Psoas muscle (tissue), 8 donors: Measurements from ENCODE around the gene CAB39L. TPM values are rescaled to one million over a fixed set of nuclear protein-coding genes. Genes with fewer than 3 reads are reported as not detected.

Experiments used
- ATAC-seq, 4 donors: fragments of 200-7000 bp; cut with Tn5 transposase; one replicate each; pipeline ENCODE4 v1.9.1; 2020; ENCODE audit warnings: moderate library complexity in 3 of 4, mild to moderate bottlenecking in 2 of 4
- DNase-seq, 2 donors: peaks; one replicate each; pipeline ENCODE4 v3.0.0-alpha.2; 2020
- H3K27ac ChIP-seq: fragments of 200-600 bp; one replicate; pipeline ENCODE4 v1.8.0; 2022
- H3K27me3 ChIP-seq, 3 donors: fragments of 200-600 bp in 1 of 3; one replicate each; pipeline versions ENCODE4 v1.6.1 to v1.8.0; 2013 to 2022; ENCODE audit warnings: low read length in 2 of 3, mild to moderate bottlenecking in 2 of 3, moderate library complexity in 1 of 3; ENCODE audit not compliant: insufficient read depth in 3 of 3
- H3K36me3 ChIP-seq, 2 donors: fragments of 200-600 bp in 1 of 2; one replicate each; pipeline versions ENCODE4 v1.6.1 to v1.8.0; 2013 to 2022; ENCODE audit warnings: low read depth in 1 of 2, mild to moderate bottlenecking in 1 of 2, moderate library complexity in 1 of 2; ENCODE audit not compliant: insufficient read depth in 1 of 2
- H3K4me1 ChIP-seq: fragments of 200-600 bp; one replicate; pipeline ENCODE4 v1.8.0; 2022
- H3K4me3 ChIP-seq: fragments of 200-600 bp; one replicate; pipeline ENCODE4 v1.8.0; 2022; ENCODE audit warnings: mild to moderate bottlenecking
- H3K9me3 ChIP-seq: fragments of 200-600 bp; one replicate; pipeline ENCODE4 v1.8.0; 2022
- WGBS, 3 donors: extraction: QIAGEN DNeasy Blood & Tissue Kit; methylation state at CpG; one replicate each; pipeline versions ENCODE4 v1.1.6 to v1.1.7; 2013; 5-methylcytosine and 5-hydroxymethylcytosine counted together
- intact Hi-C, 2 donors: fragments of 100-400 bp; cut with DNase I; formaldehyde crosslinking; loops; one replicate each; pipeline versions ENCODE4 v1.11.0 to v1.14.2; 2022
- polyA plus RNA-seq, 3 donors: library from polyadenylated mRNA; stranded (reverse); fragments of 200-250 nt; gene quantifications; one replicate each; pipeline ENCODE4 v1.2.3, GENCODE V29; 2013
- total RNA-seq, 4 donors: library from RNA; stranded (reverse); fragmentation: NEBNext Ultra II Directional in 2 of 4; extraction: Animal tissue kit (Norgen Biotek cat#: 25700) in 2 of 4; gene quantifications; one replicate each; pipeline versions ENCODE4 v1.2.1 to v1.2.4, GENCODE V29; 2021 to 2023
- TF ChIP-seq, protein P1 (sequence below): fragments of 200-600 bp; IDR thresholded peaks from one replicate; pipeline ENCODE4 v1.8.0; 2022; ENCODE audit warnings: antibody characterized with exemption
- donor health status: healthy with polysubstance abuse.
- donor health status: DM: no; HTN: no; CAD: no; lungs with moderate emphysema.
- donor health status: Bipolar disorder and iron deficiency.
- donor health status: healthy.
- donor health status: DM: yes; HTN: yes; CAD: no.
- donor health status: DM: no; HTN: no; CAD: no.
- donor health status: DM: no; HTN: no; CAD: no.
- donor health status: DM: yes; HTN: yes; CAD: no.

CAB39L gene
- total and polyA plus RNA-seq, 7 donors: 1.5 to 13.3 (median 3.0) TPM

DNA sequence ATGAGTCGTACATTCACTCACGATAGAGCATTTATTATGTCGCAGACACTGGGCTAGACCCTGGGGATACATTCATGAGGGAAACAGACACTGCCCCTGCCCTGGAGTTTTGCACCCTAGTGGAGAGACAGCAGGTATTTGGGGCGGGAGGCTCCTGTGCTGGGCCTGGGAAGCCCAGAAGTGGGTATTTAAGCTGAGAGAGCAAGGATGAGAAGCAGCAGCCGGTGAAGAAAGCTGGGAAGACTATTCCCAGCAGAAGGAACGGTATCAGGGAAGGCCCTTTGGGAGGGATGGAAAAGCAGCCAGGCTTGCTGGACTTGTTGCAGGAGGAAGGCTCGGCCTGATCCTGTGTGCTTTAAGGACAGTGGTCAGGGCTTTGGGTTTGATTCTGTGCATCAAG lies 141.6 kb downstream of the CAB39L start:
- 69 to 82% (median 77%) methylated on average over 7 of the region's 7 CpGs for WGBS, 3 donors
- H3K27ac ChIP-seq: no peak overlapping the region
- intact Hi-C loops: loop anchor here in 1 of 2 donors (5.0 to 10.0 kb wide), 2 partner anchors 135 to 543 kb away; no protein-coding TSS in a partner anchor

DNA sequence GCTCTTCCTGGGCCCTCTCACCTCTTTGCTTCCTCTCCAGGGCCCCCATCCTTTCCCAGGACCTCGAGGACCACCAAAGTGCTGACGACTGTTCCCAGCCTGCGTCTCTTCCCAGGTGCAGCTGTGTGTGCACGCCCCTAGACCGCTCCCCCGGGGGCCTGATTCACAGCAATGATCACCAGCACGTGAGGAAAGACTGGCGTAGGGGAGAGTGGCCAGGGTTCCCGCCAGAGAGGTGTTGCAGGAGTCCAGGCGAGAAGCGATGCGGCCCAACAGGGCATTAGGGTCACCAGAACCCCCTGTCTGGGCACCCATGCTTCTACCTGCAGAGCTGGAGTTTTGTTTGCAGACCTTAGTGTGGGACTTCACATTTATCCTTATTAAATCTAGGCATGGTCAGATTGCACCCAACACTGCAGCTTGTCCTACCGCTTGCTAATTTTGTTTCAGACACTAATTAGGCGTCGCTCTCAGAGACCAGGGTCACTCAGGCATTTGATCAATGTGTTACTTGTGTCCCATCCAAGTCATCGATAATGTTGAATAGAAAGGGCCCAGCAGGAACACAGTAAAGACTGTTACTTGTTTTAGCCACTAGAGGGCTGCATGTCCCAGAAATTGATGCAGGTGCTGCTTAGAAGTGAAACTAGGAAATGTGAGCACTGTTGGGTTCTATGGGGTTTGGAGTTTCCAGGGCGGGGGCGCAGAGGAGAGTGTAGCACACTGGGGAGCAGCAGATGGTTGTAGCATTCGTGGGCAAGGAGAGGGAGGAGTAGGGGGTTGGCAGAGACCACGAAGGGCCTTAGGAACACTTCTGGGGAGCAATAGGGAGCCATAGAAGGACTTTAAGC lies 142.9 kb downstream of the CAB39L start:
- peak overlapping the region; percentile 52 for H3K4me3 ChIP-seq
- TF ChIP-seq, protein P1, sequence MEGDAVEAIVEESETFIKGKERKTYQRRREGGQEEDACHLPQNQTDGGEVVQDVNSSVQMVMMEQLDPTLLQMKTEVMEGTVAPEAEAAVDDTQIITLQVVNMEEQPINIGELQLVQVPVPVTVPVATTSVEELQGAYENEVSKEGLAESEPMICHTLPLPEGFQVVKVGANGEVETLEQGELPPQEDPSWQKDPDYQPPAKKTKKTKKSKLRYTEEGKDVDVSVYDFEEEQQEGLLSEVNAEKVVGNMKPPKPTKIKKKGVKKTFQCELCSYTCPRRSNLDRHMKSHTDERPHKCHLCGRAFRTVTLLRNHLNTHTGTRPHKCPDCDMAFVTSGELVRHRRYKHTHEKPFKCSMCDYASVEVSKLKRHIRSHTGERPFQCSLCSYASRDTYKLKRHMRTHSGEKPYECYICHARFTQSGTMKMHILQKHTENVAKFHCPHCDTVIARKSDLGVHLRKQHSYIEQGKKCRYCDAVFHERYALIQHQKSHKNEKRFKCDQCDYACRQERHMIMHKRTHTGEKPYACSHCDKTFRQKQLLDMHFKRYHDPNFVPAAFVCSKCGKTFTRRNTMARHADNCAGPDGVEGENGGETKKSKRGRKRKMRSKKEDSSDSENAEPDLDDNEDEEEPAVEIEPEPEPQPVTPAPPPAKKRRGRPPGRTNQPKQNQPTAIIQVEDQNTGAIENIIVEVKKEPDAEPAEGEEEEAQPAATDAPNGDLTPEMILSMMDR: peak; percentile 82
- 40 to 45% (median 41%) methylated on average over 20 of the region's 20 CpGs for WGBS, 3 donors
- intact Hi-C loops: loop anchor here (1.0 to 10.0 kb wide), 4 partner anchors 136 to 544 kb away; no protein-coding TSS in a partner anchor
- no peak overlapping the region for H3K27ac ChIP-seq
- peak; percentile 40 to 66 for DNase-seq
- no peaks in the 10 kb centered on the region for H3K4me1 ChIP-seq
- H3K36me3 ChIP-seq: no peaks in the 10 kb centered on the region
- no peaks in the 10 kb centered on the region for H3K27me3 ChIP-seq
- H3K9me3 ChIP-seq: no peaks in the 10 kb centered on the region
- ATAC-seq: peak; percentile 73 to 87 (median 80)

More for the DNA sequence above, 141.6 kb downstream of the CAB39L start:
- TF ChIP-seq, protein P1: no peak
- Histone ChIP-seq H3K4me3 (no peak overlapping the region), H3K36me3 (no peaks in the 10 kb centered on the region), H3K9me3 (no peaks in the 10 kb centered on the region), H3K27me3 (peaks cover 0 to 3% (median 0%) of the 10 kb centered on the region in 3 donors), H3K4me1 (no peaks in the 10 kb centered on the region)
- DNase-seq (no peak), ATAC-seq (no peak)

DNA sequence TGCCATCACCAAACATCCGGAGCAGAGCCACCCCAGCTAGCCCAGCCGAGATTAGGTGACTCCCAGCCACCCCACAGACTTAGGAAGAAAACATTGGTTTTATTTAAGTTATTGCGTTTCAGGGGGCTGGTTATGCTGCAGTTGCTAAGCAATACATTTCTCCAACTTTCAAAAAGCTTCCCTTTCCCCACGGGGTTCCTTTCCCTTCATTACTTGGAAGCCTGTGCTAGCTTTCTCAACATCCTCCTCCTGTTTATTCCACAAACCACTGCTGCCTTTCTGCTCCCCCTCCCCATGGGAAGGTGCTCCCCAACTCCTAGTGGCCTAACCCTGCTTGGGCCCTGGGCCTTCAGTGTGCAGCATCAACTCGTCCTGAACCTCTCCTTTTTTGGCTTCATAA lies 143.6 kb downstream of the CAB39L start:
- WGBS, 3 donors: 63 to 70% (median 66%) methylated on average over 5 of the region's 5 CpGs
- intact Hi-C loops: loop anchor here (2.0 to 10.0 kb wide), 3 partner anchors 137 to 545 kb away; no protein-coding TSS in a partner anchor
- no peak for DNase-seq
- Histone ChIP-seq H3K27ac (no peak overlapping the region), H3K9me3 (no peaks in the 10 kb centered on the region), H3K4me3 (no peak overlapping the region), H3K4me1 (no peaks in the 10 kb centered on the region), H3K27me3 (no peaks in the 10 kb centered on the region), H3K36me3 (peaks cover 0 to 3% of the 10 kb centered on the region in 2 donors)
- no peak for ATAC-seq
- TF ChIP-seq, protein P1: no peak

DNA sequence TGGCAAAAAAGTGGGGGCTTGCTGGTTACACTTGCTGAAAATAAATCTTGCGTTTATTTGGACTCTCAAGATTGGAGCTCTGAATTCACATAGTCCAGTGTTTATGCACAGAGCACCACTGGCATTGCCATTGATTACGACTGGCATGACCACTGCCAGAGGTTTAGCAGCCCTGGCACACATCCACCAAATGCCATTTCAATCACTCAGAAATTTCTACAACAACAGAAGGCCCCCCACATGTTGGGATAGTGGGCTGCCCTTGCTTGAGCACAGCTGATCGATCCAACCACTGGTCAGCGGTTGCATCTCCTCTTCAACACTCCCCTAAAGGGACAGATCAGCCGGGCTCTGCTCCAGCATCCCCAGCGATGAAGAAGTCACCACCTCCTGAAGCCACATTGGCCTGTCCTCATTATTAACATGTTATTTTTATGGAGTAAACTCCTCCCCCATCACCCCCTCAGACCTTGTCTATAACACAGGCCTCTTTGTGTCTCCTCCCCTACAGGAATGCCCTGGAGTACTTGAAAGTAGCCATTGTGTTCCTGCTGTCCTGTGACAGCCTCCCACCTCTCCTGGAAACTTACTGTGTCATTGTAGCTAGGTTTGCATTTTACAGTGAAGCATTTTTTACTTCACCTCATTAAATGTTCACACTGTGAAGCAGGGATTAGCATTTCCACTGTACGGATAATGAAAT lies 144.8 kb downstream of the CAB39L start:
- H3K27ac ChIP-seq: no peak overlapping the region
- no peaks in the 10 kb centered on the region for H3K4me1 ChIP-seq
- no peaks in the 10 kb centered on the region for H3K9me3 ChIP-seq
- H3K4me3 ChIP-seq: no peak overlapping the region
- intact Hi-C loops: no loop called here
- H3K27me3 ChIP-seq: no peaks in the 10 kb centered on the region
- TF ChIP-seq, protein P1: no peak
- peaks cover 0 to 10% of the 10 kb centered on the region in 2 donors for H3K36me3 ChIP-seq
- 71 to 76% (median 74%) methylated on average over 7 of the region's 7 CpGs for WGBS, 3 donors
- no peak for DNase-seq
- no peak for ATAC-seq
